ENCODE results near the gene PRKCH.

DNA sequence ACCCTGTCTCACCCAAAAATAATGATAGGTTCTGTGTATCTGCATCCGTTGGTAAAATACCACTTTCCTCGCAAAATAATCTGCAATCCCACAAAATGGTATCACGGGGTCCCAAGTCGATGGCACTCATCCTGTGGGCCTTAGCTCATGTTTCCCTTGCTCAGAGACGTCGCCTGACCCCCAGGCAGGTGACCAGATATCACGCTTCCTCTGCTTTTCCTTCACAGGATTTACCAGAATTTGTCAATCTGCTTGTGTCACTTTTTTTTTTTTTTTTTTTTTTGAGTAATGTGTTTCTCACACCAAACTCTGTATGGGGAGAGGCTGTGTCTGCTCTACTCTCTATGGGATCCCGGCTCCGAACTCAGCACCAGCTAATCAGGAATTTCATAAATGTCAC lies 162.7 kb downstream of the PRKCH start:
- TF ChIP-seq CTCF (IDR thresholded peaks at IDR 0.05) (no peak), POLR2A (IDR thresholded peaks at IDR 0.05) (no peak)
